GM10248 (cell line): ENCODE measurements around the gene MARCHF9.

ENCODE experiments used
- CTCF ChIA-PET: fragments of 300-600 bp; sonication (Branson Sonifier 250); formaldehyde crosslinking; extraction: SDS; loops from one replicate; lab custom pipeline; 2021; ENCODE audit warnings: antibody characterized with exemption; lab: Yijun Ruan, JAX
- POLR2A ChIA-PET: fragments of 350-650 bp; sonication (Branson Sonifier 250); formaldehyde crosslinking; extraction: SDS; loops from one replicate; lab custom pipeline; 2020; ENCODE audit warnings: antibody characterized with exemption; lab: Yijun Ruan, JAX
- DNase-seq: peaks from one replicate; pipeline ENCODE4 v3.0.0; 2012; ENCODE audit errors: extremely low spot score
- TF ChIP-seq, protein P1 (sequence below): IDR thresholded peaks from 2 replicates; pipeline ENCODE4 v1.5.1; 2012; ENCODE audit warnings: mild to moderate bottlenecking, low read depth; ENCODE audit errors: extremely low read depth, missing control alignments, control extremely low read depth

The MARCHF9 gene

DNA sequence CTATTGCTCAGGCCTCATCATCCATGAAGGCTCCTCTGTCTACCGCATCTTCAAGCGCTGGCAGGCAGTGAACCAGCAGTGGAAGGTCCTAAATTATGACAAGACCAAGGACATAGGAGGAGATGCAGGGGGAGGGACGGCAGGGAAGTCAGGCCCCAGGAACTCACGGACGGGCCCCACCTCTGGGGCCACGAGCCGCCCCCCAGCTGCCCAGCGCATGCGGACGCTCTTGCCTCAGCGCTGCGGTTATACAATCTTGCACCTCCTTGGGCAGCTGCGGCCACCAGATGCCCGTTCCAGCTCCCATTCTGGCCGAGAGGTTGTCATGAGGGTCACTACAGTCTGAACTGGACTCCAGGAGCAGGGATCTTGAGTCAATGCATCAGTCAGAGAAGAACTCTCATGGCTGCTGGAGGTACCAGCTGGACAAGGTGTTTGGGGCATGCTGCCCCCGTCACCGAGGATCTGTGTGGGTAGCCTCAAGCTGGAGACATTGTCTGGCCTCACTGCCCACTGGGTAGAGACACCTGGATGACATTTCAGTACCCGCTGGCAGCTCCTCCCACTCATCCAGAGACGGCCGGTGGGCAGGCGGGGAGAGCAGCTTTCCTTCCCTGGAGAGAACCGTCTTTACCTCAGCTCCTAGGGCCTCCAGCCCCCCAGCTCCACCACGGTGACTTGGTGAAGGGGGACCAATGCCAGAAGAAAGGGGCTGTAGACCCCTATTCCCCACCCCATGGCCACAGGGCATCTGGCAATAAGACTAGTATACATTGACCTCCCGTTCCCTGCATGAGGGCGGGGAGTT, 3.9 kb downstream of the MARCHF9 start:
- ChIA-PET CTCF (interaction anchor here (0.7 to 2.3 kb wide), 12 partner anchors 9 to 146 kb away, joined by 3 to 12 read pairs (median 4); partner anchors contain the start of genes CYP27B1, EEF1AKMT3, METTL1 and TSPAN31), POLR2A (no interaction called here)
- DNase-seq = no peak
- TF ChIP-seq, protein P1, sequence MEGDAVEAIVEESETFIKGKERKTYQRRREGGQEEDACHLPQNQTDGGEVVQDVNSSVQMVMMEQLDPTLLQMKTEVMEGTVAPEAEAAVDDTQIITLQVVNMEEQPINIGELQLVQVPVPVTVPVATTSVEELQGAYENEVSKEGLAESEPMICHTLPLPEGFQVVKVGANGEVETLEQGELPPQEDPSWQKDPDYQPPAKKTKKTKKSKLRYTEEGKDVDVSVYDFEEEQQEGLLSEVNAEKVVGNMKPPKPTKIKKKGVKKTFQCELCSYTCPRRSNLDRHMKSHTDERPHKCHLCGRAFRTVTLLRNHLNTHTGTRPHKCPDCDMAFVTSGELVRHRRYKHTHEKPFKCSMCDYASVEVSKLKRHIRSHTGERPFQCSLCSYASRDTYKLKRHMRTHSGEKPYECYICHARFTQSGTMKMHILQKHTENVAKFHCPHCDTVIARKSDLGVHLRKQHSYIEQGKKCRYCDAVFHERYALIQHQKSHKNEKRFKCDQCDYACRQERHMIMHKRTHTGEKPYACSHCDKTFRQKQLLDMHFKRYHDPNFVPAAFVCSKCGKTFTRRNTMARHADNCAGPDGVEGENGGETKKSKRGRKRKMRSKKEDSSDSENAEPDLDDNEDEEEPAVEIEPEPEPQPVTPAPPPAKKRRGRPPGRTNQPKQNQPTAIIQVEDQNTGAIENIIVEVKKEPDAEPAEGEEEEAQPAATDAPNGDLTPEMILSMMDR = no peak

DNA sequence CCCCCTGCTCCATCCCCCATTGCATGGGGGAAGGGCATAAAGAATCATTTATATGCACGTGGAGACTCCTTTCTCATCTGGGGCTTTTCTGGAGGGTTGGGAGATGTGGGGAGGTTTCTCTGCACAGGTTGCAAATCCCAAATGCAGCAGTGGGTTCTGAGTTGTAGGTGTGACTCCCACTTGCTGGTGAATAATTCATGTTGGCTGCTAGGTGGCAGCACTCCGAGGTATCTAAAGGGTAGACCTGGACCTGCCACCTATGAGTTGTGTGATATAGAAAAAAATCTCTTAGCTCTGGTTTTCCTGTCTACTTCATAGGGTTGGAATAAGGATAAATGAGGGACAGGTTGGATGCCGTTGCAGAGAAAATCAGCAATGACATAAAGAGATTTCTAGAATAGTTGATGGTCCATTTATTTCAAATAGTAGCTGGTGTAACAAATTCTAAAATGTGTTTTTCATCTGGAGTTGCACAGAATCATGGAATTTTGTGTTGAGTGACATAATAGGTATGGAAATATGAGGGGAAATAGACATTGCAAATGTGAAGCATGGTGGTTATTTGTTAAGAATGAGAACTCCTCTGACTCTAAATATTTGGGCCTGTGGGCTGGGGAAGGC, 4.6 kb downstream of the MARCHF9 start:
- TF ChIP-seq, protein P1 = peak; percentile 46
- no peak for DNase-seq
- ChIA-PET CTCF (interaction anchor here (0.6 to 2.3 kb wide), 12 partner anchors 8 to 176 kb away, joined by 3 to 12 read pairs (median 4); partner anchors contain the start of genes CYP27B1 and TSPAN31), POLR2A (no interaction called here)

GRCh38 chr12:57760347-57760982, 5.6 kb downstream of the MARCHF9 start:
- ChIA-PET POLR2A (no interaction called here), CTCF (interaction anchor here (1.2 to 2.3 kb wide), 6 partner anchors 9 to 177 kb away, joined by 3 to 8 read pairs (median 6); partner anchors contain the start of genes CDK4, EEF1AKMT3, METTL1 and TSPAN31)
- no peak for DNase-seq
- TF ChIP-seq, protein P1 = no peak

DNA sequence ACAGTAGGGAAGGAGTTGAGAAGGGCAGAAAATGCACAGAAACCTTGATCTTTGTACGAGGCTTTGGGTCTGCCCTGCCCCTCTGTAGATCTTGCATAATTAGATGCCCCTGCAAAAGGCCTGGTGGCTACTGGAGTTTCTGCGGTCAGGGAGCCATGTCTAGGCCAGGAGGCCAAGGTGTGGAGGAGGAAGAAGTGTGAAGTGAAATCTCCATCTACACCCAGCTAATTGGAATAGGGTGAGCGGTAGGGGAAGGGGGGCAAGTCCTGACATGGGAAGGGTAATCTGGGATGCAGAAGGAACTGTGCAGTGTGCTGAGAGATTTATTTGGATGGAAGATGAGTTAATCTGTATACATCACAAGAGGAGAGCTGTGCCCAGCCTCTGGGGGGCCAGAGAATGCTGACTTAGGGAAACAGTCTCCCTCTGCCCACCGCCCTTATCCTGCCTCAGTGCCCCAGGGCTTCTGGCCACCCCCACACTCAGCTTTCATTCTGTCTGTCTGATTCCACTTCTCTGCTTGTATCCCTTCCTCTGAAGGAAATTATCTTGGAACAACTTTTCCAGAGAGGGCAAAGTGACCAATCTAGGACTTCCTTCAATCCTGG, 6.6 kb downstream of the MARCHF9 start:
- ChIA-PET CTCF (interaction anchor here (1.4 to 2.9 kb wide), 3 partner anchors 10 to 18 kb away, joined by 3 to 12 read pairs (median 6); partner anchors contain the start of genes CDK4, EEF1AKMT3 and METTL1), POLR2A (no interaction called here)
- TF ChIP-seq, protein P1 = no peak
- DNase-seq = no peak

DNA sequence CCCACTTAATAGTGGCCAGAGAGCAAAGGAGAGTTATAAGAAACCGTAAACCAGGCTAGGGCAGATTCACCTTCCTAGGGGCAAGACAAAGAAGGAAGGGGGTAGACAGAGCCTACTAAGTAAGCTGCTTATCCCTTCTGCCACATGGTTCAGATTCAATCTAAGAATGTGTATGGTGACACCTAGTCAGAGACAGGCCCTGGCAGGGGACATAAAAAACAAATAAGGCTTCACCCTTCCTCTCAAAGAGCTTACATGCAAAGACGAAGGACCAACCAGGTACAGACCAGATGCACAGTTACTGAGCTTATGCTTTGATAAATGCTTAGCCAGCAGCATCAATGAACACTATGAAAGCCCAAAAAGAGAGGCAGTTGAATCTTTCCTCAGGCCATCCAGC, 7.6 kb downstream of the MARCHF9 start:
- DNase-seq = no peak
- TF ChIP-seq, protein P1 = no peak
- ChIA-PET POLR2A (no interaction called here), CTCF (interaction anchor here (2.9 kb wide), 1 partner anchor 17 kb away, joined by 12 read pairs; no protein-coding TSS in a partner anchor)
